Measurements from ENCODE around the gene FNBP1L. TPM values are rescaled to one million over a fixed set of nuclear protein-coding genes. Genes with fewer than 3 reads are reported as not detected.

FNBP1L gene
- polyA plus RNA-seq, 12 donors, result 39.0 to 81.0 (median 57.5) TPM; not detected in 1

GRCh38 chr1:93569489-93569888, 121.6 kb downstream of the FNBP1L start:
- no peak for DNase-seq

- no peak for DNase-seq
These were observed 123.8 kb downstream of the FNBP1L start for GRCh38 chr1:93571623-93572310.

- no peak for DNase-seq
These were observed 126.1 kb downstream of the FNBP1L start for GRCh38 chr1:93573940-93574469.

- DNase-seq, result no peak
These were observed 126.6 kb downstream of the FNBP1L start for GRCh38 chr1:93574511-93574910.

DNA sequence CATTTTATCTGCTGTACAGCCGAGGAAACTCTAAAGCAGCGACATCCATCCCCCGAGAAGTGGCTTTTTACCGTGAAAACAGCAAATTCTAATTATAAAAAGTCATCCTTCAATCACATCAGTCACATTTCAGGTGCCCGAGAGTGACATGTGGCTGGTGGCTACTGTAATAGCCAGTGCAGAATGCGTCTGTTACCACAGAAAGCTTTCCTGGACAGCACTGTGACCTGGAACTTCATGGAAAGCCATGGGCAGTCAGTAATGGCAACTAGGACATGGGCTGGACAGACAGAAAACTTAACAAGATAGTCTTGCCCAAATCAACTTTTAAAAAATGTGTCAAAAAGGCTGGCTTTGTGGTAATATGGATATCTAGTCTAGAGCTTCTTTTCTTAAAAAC, 127.1 kb downstream of the FNBP1L start:
- DNase-seq, result no peak

DNA sequence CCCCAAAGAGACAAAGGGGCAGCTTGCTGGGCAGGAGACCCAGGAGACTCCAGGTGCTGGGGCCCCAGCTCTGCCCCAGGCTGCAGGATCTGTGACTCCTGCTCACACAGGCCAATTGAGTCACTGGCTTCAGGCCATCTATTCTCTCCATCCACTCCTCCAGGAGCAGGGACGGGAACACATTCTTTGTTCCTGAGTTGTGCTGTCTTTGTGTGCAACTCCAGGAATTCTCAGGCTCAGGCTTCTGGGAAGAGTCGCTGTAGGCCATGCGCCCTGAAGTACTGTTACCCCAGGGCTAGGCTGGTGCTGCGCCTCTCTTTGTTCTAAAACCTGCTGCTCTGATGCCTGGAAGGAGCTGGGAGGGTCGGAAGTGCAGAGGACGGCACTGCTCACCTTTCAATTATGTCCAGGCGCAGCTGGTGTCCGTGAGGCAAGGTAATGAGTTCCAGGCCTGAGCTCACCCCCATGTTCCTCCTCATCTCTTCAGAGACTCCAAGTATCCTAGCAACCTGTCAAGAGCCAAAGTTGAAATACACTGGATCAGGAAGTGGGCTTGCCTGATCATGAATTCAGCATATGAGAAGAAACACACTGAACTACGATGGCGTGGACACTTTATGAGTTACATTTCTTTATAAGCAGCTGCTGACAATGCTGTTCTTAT, 127.8 kb downstream of the FNBP1L start:
- DNase-seq, result no peak

DNA sequence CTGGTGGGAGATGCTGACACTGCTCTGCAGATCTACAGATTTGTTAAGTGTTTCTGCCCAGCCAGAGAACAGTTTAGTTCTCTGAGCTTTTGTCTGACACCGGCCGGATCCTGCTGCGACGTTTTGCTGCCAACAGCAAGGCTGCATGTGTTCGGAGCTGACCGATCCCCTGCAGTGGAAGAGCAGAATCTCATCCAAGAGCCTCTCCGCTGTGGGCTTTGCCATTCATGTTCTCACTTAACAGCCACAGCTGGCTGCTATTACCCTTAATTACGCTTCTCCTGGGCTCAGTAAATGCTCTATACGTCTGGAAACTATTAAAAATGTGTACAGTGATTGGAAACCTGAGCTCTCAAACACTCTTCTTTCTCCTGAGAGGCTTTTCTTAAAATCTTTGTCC, 128.4 kb downstream of the FNBP1L start:
- DNase-seq, result peak; percentile 90

DNA sequence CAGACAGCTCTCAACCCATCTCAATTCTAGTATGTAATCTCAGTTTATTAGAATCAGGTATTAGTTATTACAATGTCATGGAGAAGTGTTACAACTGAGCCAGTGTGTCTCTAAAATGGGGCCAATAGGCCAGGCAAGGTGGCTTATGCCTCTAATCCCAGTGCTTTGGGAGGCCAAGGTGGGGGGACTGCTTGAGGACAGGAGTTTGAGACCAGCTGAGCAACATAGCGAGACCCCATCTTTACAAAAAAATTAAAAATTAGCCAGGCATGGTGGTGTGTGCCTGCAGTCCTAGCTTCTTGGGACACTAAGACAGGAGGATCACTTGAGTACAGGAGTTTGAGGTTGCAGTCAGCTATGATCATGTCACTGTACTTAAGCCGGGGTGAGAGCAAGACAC, 128.8 kb downstream of the FNBP1L start:
- no peak for DNase-seq

DNA sequence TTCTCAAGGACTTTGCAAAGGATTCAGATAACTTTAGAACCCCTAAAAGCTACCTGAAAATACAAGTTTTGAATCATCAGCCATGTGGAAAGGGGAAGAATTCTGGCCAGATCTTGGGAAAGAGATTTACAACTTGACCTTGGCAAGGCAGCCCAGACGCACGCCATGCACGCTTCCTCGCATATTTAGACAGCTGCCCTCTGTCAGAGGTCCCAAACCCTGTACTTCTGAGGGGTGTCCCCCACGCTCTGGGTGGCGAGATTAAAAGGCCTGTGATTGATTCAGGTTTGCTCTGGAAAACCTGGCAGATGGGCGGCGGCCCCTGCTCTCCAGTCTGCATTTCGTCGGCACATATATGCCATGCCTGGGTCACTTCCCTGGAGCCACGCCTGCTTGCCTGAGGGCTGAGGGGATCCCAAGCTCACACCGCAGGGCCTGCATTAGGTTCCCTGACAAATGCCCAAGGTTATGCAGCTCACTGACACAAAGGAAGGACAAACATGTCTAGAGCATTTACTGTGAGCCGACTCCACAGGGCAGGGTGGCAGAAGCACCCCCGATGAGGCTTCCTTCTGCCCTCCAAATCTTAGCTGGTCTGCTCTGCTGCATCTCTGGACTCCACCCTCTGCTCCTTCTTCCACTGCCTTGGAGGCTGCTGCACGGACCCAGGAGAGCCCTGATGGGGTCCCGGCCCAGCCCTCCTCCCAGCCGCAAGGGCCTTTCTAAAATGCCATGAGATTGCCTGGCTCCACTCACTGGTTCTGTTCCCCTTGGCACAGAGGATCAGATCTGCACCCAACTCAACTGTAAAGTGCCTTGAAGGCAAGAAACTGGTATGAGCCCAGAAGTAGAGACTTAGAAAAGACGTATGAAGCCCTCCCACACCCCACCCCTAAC, 129.9 kb downstream of the FNBP1L start:
- no peak for DNase-seq

- no peak for DNase-seq
These were observed 130.5 kb downstream of the FNBP1L start for GRCh38 chr1:93578433-93578830.

DNA sequence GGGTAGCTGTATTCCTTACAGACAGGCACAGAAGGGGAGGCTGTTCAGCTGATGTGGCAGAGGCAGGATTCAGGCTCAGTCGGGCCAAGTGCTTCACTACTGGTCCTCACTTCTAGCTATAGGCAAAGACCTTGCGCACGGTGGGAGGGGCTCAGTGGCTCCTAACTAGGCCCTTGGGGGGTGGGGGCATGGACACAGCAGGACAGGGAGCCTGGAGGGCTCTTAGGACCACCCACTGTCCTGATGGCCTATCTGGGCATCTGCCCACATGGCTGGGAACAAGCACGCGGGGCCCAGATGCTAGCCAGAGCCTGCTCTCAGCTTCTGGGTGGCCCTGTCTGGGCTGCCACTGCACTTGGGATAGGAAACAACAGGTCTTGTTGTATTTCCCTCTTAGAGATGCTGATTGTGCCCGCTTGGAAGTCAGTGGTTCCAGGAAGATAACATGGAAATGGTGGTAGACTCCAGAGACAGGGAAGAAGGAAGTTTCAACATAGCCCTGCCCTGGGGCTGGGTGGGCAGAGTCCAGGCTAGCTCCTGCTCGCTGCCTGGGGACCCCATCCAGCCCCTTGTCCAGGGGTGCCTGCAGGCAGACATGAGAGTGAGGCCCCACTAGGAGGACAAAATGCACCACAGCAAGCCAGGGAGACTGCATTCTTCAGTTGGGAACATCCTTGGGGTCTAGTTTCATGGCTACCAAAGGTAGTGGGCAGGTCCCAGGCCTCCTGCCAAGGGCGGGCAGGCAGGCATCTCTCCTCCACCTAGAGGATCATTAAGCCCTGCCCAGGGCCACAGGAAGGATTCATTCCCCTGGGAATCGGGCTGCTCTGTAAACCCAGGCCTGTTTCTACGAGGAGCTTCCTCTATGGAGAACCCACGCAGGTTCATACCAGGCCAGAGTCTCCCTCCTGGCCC, 131.2 kb downstream of the FNBP1L start:
- DNase-seq, result no peak

- DNase-seq, result no peak
These were observed 132.0 kb downstream of the FNBP1L start for GRCh38 chr1:93579891-93580290.

DNA sequence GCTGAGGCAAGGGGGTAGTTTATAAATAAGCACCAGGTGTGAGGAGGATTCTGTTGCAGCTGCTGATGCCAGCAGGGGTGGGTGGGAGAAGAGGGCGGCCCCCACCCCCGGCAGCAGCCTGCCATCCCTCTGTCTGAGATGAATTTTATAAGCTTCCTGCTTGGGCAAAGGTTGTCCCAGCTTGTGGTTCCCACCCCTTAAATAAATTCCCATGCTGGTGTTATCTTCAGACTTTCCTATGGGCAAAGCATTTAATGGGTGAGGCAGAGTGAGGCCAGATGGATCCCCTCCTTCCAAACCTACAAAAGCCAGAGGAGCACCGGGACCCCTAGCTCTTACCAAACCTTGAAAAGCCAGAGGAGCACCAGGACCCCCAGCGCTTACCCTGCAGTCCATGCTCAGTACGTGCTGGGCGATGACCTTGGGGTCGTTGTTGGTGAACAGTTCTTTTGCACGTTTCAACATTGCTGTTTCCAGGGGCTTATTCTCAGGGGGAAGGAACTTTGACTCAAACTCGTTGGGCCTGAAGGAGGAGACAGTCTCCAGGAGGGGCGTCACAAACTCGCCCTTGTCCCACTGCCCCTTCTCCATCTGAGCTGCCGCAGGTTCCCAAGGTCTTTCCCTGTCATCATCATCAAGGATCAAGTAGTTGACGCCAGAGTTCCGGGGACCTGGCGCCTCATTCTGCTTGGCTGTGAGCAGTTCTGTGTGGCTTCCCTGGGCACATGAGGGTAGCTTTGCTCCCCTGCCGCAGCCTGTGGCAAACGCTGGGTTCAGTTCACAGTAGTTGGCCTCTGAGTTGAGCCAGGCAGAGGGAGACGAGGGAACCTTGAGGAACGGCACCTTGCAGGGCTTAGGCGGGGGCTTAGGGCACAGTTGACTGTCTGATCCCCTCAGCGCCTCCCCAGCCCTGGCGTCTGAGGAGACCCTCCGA, 134.3 kb downstream of the FNBP1L start:
- no peak for DNase-seq

DNA sequence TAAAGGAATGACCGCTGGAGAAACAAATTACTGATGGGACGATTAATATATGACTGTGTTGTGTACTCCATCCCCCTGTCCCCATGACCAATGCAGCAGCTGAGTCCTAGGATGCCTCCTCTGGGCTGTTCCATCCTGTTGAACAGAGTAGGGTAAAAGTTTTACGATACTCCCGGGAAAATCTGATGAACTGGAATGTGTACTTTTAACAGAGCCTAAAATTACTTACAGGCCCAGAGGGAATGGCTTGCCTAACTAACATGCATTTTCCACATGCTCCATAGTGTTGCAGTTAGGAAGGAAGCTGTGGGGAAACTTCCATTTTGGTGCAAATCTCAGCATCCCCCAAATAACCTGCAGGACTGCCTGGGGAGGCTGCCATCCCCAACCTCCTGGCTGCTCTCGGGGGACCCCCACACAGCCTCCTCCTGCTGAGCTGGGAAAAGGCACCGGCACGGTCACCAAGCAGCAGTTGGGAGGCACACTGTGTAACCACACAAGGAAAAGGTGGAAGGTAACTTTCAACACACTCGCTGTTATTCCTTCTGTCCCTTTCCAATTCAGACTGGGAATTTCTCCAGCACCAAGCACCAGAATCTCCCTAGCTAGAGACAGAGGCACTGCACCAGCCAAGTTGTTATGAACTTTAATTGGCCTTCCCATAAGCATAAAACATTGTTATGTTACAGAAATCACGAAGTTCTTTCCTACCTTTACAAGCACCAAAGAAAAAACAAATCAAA, 136.5 kb downstream of the FNBP1L start:
- DNase-seq, result peak; percentile 46

DNA sequence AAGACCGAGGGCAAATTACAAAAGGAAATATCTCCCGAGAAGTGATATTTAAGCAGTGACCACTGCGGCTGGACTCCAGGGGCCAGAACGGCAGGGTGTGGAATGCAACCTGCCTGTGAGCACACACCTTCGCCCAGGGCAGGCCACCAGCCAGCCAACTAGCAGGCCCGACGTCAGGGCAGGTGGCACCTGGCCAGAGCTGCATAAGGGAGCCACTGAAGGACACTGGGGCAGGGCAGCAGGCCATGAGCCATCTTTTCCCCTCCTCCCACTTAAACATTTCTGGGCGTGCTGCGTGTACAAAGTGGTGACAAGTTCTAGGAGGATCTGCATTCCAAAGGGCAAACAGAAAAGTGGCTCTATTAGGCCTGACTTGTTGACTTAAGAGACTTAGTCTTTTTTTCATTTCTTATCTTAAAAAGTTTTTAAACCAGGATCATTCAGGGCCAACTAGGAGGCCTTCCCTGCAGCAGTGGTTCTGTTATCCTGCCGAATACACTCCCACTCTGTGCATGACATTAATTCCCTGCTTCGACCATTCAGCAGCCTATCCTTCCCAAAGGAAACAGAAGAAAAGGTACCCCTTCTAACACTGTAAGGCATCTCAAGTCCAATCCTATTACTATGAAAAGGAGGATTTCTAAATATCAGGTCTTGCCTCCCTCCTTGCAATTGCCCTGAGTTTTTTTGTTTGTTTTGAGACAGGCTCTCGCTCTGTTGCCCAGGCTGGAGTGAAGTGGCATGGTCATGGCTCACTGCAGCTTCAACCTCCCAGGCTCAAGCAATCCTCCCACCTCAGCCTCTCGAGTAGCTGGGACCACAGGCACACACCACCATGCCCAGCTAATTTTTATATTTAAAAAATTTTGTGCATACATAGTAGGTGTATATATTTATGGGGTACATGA, 137.4 kb downstream of the FNBP1L start:
- no peak for DNase-seq

DNA sequence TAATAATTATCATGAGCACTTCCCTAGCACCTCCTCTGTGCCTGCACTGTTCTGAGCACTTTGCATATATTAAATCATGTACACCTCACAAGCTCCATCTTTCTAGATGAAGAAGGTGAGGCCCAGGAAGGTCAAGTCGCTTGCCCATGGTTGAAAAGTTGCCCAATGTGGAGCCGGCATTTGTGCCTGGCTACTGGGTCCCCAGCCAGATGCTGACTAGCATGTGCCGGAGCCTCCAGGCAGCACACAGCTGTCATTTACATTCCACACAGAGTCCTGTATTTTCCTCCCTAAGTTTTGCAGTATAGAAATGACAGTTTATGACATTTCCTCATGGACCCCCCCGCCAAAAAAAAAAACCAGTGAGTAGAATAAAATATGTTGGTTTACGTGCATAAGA, 139.4 kb downstream of the FNBP1L start:
- no peak for DNase-seq

DNA sequence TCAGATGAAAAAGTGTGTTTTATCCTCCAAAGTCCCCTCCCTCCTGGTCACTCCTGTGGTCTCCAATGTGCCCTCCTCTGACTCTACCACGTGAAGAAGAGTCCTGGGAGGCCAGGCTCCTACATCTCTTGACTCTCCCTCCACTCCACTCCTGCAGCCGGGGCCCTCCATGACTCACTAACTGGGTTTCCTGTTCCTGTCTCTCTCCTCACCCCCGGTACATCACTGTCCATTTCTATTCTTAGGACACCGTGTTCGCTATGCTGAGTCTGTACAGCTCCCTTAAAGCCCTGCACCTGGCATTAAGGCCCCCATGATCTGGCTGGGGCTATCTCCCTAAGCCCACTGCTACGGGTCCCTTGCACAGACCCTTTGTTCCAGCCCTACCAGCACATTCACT, 140.3 kb downstream of the FNBP1L start:
- no peak for DNase-seq

- DNase-seq, result no peak
These were observed 141.0 kb downstream of the FNBP1L start for GRCh38 chr1:93588955-93589354.
